DMS153 treated with DMSO at 0.1 percent for 48 hours (cell line): ENCODE data around the gene ART1.

Experiments used
- DNase-seq: peaks from one replicate; lab custom pipeline; 2025; ENCODE audit not compliant: unreplicated experiment; lab: John Stamatoyannopoulos, UW

The ART1 gene

GRCh38 chr11:3710485-3711259 is 65.7 kb downstream of the ART1 start:
- DNase-seq = no peak

GRCh38 chr11:3712274-3712673 is 67.3 kb downstream of the ART1 start:
- no peak for DNase-seq
